ENCODE measurements around the gene STAT4. TPM values are rescaled to one million over a fixed set of nuclear protein-coding genes. Genes with fewer than 3 reads are reported as not detected.

The STAT4 gene
- total RNA-seq, 2 donors from 2014 or later: 3.2 to 8.8 TPM

DNA sequence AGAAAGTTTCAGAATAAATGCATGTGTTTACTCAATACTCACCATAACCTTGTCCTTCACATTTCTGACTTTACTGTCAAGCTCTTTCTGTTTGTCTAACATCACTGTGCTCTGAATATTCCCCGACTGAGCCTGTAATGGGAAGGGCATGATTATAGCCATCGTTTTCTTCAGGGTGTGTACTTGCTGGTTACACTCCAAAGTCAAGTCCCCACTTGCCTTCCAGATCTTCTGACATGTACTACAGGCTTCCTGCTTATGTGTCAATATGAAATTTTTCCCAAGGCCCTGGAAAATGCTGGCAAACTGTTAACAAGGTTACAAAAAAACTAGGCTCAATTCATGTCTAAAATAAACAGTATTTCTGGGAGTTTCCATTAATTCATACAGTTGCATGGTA lies 149.8 kb downstream of the STAT4 start:
- Histone ChIP-seq H3K4me1 (ENCODE audit: control insufficient read depth, insufficient read depth, low read length) (no peaks in the 10 kb centered on the region), H3K27ac (ENCODE audit: low read depth, low read length) (no peak overlapping the region), H3K27me3 (ENCODE audit: control insufficient read depth, insufficient read depth, low read length, poor library complexity, severe bottlenecking) (no peaks in the 10 kb centered on the region), H3K9ac (ENCODE audit: extremely low read depth, low read length, poor library complexity, severe bottlenecking) (no peak overlapping the region), H3K4me3 (ENCODE audit: low read length) (no peak overlapping the region), H3K36me3 (ENCODE audit: control insufficient read depth, insufficient read depth, low read length) (peaks cover 98% of the 10 kb centered on the region), H3K9me3 (ENCODE audit: control insufficient read depth, low read length) (peaks cover 5% of the 10 kb centered on the region)
- no peak overlapping the region for H3K4me3 Mint-ChIP-seq
- no peak overlapping the region for H3K27ac Mint-ChIP-seq
- H3K4me1 Mint-ChIP-seq: no peaks in the 10 kb centered on the region
- 84 to 87% methylated on average over 2 of the region's 2 CpGs for WGBS, 2 experiments (ENCODE audit: insufficient coverage in 1 of 2, insufficient read length in 1 of 2)
- no peak for DNase-seq
- H3K36me3 Mint-ChIP-seq (ENCODE audit: low read depth): peaks cover 73% of the 10 kb centered on the region
- TF ChIP-seq, protein P1, sequence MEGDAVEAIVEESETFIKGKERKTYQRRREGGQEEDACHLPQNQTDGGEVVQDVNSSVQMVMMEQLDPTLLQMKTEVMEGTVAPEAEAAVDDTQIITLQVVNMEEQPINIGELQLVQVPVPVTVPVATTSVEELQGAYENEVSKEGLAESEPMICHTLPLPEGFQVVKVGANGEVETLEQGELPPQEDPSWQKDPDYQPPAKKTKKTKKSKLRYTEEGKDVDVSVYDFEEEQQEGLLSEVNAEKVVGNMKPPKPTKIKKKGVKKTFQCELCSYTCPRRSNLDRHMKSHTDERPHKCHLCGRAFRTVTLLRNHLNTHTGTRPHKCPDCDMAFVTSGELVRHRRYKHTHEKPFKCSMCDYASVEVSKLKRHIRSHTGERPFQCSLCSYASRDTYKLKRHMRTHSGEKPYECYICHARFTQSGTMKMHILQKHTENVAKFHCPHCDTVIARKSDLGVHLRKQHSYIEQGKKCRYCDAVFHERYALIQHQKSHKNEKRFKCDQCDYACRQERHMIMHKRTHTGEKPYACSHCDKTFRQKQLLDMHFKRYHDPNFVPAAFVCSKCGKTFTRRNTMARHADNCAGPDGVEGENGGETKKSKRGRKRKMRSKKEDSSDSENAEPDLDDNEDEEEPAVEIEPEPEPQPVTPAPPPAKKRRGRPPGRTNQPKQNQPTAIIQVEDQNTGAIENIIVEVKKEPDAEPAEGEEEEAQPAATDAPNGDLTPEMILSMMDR (conservative IDR thresholded peaks at IDR 0.05): no peak
- peaks cover 4% of the 10 kb centered on the region for H3K9me3 Mint-ChIP-seq
- no peaks in the 10 kb centered on the region for H3K27me3 Mint-ChIP-seq (ENCODE audit: insufficient read depth)

DNA sequence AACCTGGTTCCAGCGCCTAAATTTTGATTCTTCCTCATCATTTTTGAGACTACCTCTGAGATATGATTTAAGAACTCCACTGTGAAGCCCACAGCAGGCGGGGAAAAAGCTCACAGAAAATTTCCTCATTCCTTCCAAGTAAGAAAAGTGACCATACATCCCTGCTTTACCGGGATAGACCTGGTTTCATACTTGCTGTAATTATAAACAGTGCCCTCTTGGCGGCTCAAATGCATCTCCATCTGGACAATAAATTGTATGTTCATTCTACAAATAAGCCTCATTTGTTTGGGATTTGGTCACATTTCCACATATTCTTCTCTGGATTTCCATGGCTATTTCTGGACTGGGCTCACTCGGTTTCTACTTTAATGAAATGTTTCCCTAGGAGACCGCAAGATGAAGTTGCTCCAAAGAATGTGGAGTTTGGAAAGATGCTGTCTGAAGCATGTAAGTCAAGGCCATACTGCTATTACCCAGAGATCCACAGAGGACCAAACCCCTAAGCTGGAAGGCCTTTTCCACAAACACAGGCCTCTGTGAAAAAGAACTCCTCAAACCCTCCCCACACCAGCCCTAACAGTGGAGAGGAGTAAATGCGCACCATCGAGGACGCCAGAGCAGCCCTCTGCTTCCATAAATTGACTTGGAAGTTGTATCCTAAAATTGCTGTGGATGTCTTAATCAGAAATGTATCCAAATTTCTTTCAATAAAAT lies 150.7 kb downstream of the STAT4 start:
- Mint-ChIP-seq H3K27me3 (ENCODE audit: insufficient read depth) (no peaks in the 10 kb centered on the region), H3K9me3 (peaks cover 4% of the 10 kb centered on the region), H3K36me3 (ENCODE audit: low read depth) (peaks cover 78% of the 10 kb centered on the region), H3K4me1 (no peaks in the 10 kb centered on the region), H3K27ac (no peak overlapping the region), H3K4me3 (no peak overlapping the region)
- no peaks in the 10 kb centered on the region for H3K27me3 ChIP-seq (ENCODE audit: control insufficient read depth, insufficient read depth, low read length, poor library complexity, severe bottlenecking)
- H3K36me3 ChIP-seq (ENCODE audit: control insufficient read depth, insufficient read depth, low read length): peaks cover 98% of the 10 kb centered on the region
- WGBS, 2 experiments (ENCODE audit: insufficient coverage in 1 of 2, insufficient read length in 1 of 2): 97 to 100% methylated on average over 5 to 9 of the region's 9 CpGs
- H3K4me3 ChIP-seq (ENCODE audit: low read length): no peak overlapping the region
- no peak overlapping the region for H3K9ac ChIP-seq (ENCODE audit: extremely low read depth, low read length, poor library complexity, severe bottlenecking)
- TF ChIP-seq, protein P1 (conservative IDR thresholded peaks at IDR 0.05): no peak
- DNase-seq: no peak
- no peak overlapping the region for H3K27ac ChIP-seq (ENCODE audit: low read depth, low read length)
- peaks cover 5% of the 10 kb centered on the region for H3K9me3 ChIP-seq (ENCODE audit: control insufficient read depth, low read length)
- H3K4me1 ChIP-seq (ENCODE audit: control insufficient read depth, insufficient read depth, low read length): no peaks in the 10 kb centered on the region

DNA sequence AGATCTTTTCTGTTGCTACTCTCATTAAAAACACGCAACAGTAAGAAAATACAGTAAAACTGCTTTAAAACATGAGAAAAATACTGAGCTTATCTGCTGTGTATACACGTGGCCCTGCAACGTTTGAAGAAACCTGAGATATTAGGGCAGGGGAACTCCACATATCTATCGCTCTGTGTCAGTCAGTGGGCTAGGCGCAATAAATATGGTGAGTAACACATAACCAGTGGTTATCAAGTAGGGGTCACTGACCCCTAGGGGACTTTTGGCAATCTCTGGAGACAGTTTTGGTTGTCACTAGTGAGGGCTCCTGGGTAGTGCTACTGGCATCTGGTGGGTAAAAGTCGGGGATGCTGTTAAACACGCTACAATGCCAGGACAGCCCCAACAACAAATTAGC lies 151.7 kb downstream of the STAT4 start:
- 94 to 97% methylated on average over 6 to 7 of the region's 7 CpGs for WGBS, 2 experiments (ENCODE audit: insufficient coverage in 1 of 2, insufficient read length in 1 of 2)
- peaks cover 3% of the 10 kb centered on the region for H3K9me3 Mint-ChIP-seq
- no peak for DNase-seq
- H3K36me3 ChIP-seq (ENCODE audit: control insufficient read depth, insufficient read depth, low read length): peaks cover 94% of the 10 kb centered on the region
- H3K4me3 ChIP-seq (ENCODE audit: low read length): no peak overlapping the region
- no peak overlapping the region for H3K27ac ChIP-seq (ENCODE audit: low read depth, low read length)
- no peak overlapping the region for H3K27ac Mint-ChIP-seq
- H3K4me3 Mint-ChIP-seq: no peak overlapping the region
- H3K4me1 ChIP-seq (ENCODE audit: control insufficient read depth, insufficient read depth, low read length): no peaks in the 10 kb centered on the region
- H3K9me3 ChIP-seq (ENCODE audit: control insufficient read depth, low read length): peaks cover 2% of the 10 kb centered on the region
- TF ChIP-seq, protein P1 (conservative IDR thresholded peaks at IDR 0.05): no peak
- H3K36me3 Mint-ChIP-seq (ENCODE audit: low read depth): peaks cover 76% of the 10 kb centered on the region
- H3K4me1 Mint-ChIP-seq: no peaks in the 10 kb centered on the region
- H3K27me3 Mint-ChIP-seq (ENCODE audit: insufficient read depth): no peaks in the 10 kb centered on the region
- no peaks in the 10 kb centered on the region for H3K27me3 ChIP-seq (ENCODE audit: control insufficient read depth, insufficient read depth, low read length, poor library complexity, severe bottlenecking)
- no peak overlapping the region for H3K9ac ChIP-seq (ENCODE audit: extremely low read depth, low read length, poor library complexity, severe bottlenecking)
